Esophagus muscularis mucosa (tissue), 4 donors: Measurements from ENCODE around the gene IMP4. TPM values are rescaled to one million over a fixed set of nuclear protein-coding genes. Genes with fewer than 3 reads are reported as not detected.
A peak's percentile ranks its signal among the peaks of the same experiment; 100 is the strongest.

Experiments
- DNase-seq: peaks from one replicate; pipeline ENCODE4 v3.0.0-alpha.2; 2017; ENCODE audit errors: extremely low spot score
- H3K27ac ChIP-seq, 4 donors: fragments of 200-600 bp; sonication (generic); replicated peaks in 1 of 4; 1 replicate in 3 of 4; 2 replicates in 1 of 4; pipeline ENCODE4 v1.5.1; 2016 to 2019; ENCODE audit warnings: mild to moderate bottlenecking in 1 of 4
- H3K27me3 ChIP-seq, 4 donors: fragments of 200-600 bp; sonication (generic); one replicate each; pipeline versions ENCODE4 v1.5.1 to v1.6.0; 2016 to 2019
- H3K36me3 ChIP-seq, 4 donors: fragments of 200-600 bp; sonication (generic); one replicate each; pipeline ENCODE4 v1.5.1; 2016 to 2019
- H3K4me1 ChIP-seq, 4 donors: fragments of 200-600 bp; sonication (generic); one replicate each; pipeline ENCODE4 v1.5.1; 2016 to 2019
- H3K4me3 ChIP-seq, 4 donors: fragments of 200-600 bp; sonication (generic); 1 replicate in 2 of 4; 2 replicates in 2 of 4; pipeline ENCODE4 v1.5.1; 2016 to 2019; ENCODE audit warnings: mild to moderate bottlenecking in 4 of 4, moderate library complexity in 1 of 4
- H3K9me3 ChIP-seq, 4 donors: fragments of 200-600 bp; sonication (generic); 1 replicate in 3 of 4; 2 replicates in 1 of 4; pipeline ENCODE4 v1.5.1; 2016 to 2019
- EP300 ChIP-seq: sonication (generic); formaldehyde crosslinking; IDR thresholded peaks from one replicate; pipeline ENCODE4 v1.6.1; 2017; ENCODE audit warnings: antibody characterized with exemption
- POLR2A ChIP-seq: fragments of 450-650 bp; IDR thresholded peaks from one replicate; pipeline ENCODE4 v1.6.1; 2017; ENCODE audit warnings: antibody characterized with exemption, moderate library complexity, mild to moderate bottlenecking, low read depth
- POLR2AphosphoS5 ChIP-seq, 2 donors: sonication (generic); formaldehyde crosslinking; IDR thresholded peaks; one replicate each; pipeline ENCODE4 v1.6.1; 2017; ENCODE audit warnings: antibody characterized with exemption in 2 of 2
- WGBS: methylation state at CpG from one replicate; pipeline ENCODE4 v1.1.5; 2018; 5-methylcytosine and 5-hydroxymethylcytosine counted together
- intact Hi-C: fragments of 100-400 bp; cut with DNase I; formaldehyde crosslinking; loops from one replicate; pipeline ENCODE4 v1.15.1; 2023
- total RNA-seq, 4 donors: library from RNA; depleted of rRNA; stranded (reverse); fragments of >200 nt; gene quantifications; one replicate each; pipeline versions ENCODE4 v1.1.0 to v1.2.1, GENCODE V29; 2016
- TF ChIP-seq, protein P1 (sequence below), 3 experiments: fragments of 200-600 bp in 2 of 3; fragments of 450-650 bp in 1 of 3; sonication (generic) in 2 of 3; IDR thresholded peaks; one replicate each; pipeline ENCODE4 v1.5.1; 2017 to 2019; ENCODE audit warnings: antibody characterized with exemption in 3 of 3, mild to moderate bottlenecking in 2 of 3, moderate library complexity in 1 of 3

IMP4 gene
- total RNA-seq, 4 donors from 2014 or later = 94.7 to 139 (median 114) TPM

DNA sequence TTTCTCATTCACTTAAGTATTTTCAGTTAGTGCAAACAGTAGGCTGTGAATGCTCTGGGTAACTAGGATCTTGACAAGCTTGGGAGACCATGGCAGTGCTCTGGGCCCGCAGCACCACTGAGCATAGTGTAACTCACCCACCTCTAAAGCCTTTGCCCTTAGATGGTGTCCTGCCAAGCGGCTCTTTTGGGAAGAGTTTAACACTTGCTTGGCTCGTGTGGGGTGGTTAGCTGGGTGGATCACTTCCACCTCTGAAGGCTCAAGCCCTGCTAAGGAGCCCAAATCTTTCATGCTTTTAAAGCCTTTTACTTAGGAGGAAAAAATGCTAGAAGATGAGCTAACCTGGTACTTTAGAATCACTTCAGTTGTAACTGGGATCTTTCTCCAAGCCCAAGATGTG, 47.1 kb downstream of the IMP4 start:
- WGBS = 86% methylated on average over 3 of the region's 3 CpGs
- no peaks in the 10 kb centered on the region for H3K9me3 ChIP-seq
- no peaks in the 10 kb centered on the region for H3K36me3 ChIP-seq
- no peak overlapping the region for H3K4me3 ChIP-seq
- intact Hi-C loops = no loop called here
- TF ChIP-seq, protein P1, sequence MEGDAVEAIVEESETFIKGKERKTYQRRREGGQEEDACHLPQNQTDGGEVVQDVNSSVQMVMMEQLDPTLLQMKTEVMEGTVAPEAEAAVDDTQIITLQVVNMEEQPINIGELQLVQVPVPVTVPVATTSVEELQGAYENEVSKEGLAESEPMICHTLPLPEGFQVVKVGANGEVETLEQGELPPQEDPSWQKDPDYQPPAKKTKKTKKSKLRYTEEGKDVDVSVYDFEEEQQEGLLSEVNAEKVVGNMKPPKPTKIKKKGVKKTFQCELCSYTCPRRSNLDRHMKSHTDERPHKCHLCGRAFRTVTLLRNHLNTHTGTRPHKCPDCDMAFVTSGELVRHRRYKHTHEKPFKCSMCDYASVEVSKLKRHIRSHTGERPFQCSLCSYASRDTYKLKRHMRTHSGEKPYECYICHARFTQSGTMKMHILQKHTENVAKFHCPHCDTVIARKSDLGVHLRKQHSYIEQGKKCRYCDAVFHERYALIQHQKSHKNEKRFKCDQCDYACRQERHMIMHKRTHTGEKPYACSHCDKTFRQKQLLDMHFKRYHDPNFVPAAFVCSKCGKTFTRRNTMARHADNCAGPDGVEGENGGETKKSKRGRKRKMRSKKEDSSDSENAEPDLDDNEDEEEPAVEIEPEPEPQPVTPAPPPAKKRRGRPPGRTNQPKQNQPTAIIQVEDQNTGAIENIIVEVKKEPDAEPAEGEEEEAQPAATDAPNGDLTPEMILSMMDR (IDR thresholded peaks at IDR 0.05) = no peak
- TF ChIP-seq POLR2A = no peak
- TF ChIP-seq EP300 = no peak
- no peak for TF ChIP-seq POLR2AphosphoS5 (IDR thresholded peaks at IDR 0.05)
- no peaks in the 10 kb centered on the region for H3K27me3 ChIP-seq
- DNase-seq = no peak
- peak overlapping the region; percentile 25 to 91 (median 88) for H3K27ac ChIP-seq
- H3K4me1 ChIP-seq = peaks cover 33 to 53% (median 42%) of the 10 kb centered on the region in 4 donors

DNA sequence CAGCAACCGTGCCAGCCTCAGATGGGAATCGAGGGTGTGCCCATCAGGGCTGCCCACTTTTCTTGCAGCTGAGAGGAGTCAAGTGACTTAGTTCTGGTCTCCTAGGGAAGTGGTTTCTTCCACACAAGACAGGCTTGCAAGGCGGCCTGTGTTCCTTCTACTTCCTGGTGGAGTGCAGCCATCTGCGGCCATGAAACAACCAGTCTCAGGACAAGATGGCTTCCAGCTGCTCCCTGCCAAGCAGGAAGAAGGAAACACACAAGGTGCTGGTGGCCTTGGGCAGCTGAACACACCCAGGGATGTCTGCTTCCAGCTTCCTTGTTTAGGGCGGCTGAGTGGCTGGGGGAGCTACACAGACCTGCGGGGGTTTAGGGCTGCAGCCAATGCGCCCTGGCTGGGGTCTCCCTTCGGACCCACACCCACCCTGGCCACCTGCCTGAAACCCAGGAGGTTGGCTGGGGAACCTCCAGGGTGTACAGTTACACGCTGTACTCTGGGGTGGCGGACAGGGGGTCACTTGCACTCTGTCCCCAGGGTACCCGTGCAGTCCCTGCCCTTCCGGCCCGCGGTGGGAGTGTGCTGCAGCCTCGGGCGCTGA, 47.9 kb downstream of the IMP4 start:
- 87% methylated on average over 3 of the region's 16 CpGs for whole genome bisulfite sequencing
- H3K27me3 ChIP-seq = no peaks in the 10 kb centered on the region
- H3K36me3 ChIP-seq = no peaks in the 10 kb centered on the region
- H3K9me3 ChIP-seq = no peaks in the 10 kb centered on the region
- intact Hi-C loops = no loop called here
- peaks cover 33 to 53% (median 40%) of the 10 kb centered on the region in 4 donors for H3K4me1 ChIP-seq
- no peak for TF ChIP-seq EP300
- TF ChIP-seq POLR2A = no peak
- TF ChIP-seq, protein P1 (IDR thresholded peaks at IDR 0.05) = no peak
- no peak for TF ChIP-seq POLR2AphosphoS5 (IDR thresholded peaks at IDR 0.05)
- DNase-seq = no peak
- peak overlapping the region; percentile 87 to 91 (median 90) for H3K27ac ChIP-seq
- H3K4me3 ChIP-seq = peak overlapping the region; percentile 70 to 91 (median 76)

DNA sequence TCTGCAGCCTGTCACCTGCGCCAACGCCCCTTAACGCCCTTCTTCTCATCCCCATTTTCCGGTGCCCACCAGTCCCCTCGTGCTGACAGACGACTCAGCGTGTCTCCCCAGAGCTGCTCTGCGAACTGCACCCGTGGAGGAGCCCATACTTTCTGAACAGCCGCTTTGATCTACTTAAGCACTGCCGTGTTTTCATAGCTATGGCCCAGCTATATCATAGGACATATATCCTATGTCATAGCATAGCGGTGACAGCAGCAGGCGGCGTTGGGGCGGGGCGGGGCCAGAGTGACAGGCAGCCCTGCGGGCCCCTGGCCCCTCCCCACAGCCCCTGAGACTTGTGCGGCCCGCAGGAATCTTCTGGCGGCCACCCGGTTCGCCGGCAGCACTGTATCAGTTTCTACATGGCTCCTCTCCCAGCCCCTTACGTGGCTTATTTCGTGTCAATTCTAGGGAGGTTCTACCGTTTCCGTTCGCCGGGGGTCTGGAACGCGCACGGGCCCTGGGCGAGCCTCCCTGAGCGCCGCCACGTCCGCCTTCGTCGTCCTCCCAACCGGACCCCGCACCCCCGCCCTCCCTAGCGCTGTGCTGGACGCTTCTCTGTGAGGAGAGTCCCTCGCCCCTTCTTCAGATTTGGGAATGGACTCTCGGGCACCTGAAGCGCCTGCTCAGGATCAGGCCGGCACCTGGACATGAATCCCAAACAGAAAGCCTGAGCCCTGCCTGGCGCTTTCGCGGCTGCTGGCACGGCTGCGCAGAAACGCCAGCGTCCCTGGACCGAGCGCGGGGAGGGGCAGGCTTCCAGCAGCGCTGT, 48.6 kb downstream of the IMP4 start:
- H3K4me1 ChIP-seq = peaks cover 31 to 47% (median 39%) of the 10 kb centered on the region in 4 donors
- H3K36me3 ChIP-seq = no peaks in the 10 kb centered on the region
- H3K27me3 ChIP-seq = no peaks in the 10 kb centered on the region
- peak overlapping the region; percentile 87 to 91 (median 90) for H3K27ac ChIP-seq
- intact Hi-C loops = no loop called here
- H3K9me3 ChIP-seq = no peaks in the 10 kb centered on the region
- TF ChIP-seq EP300 = no peak
- TF ChIP-seq POLR2A = peak; percentile 22
- TF ChIP-seq, protein P1 (IDR thresholded peaks at IDR 0.05) = no peak
- TF ChIP-seq POLR2AphosphoS5 (IDR thresholded peaks at IDR 0.05) = peak; percentile 68 to 79
- peak; percentile 93 for DNase-seq
- 2% methylated on average over 48 of the region's 59 CpGs for WGBS
- peak overlapping the region; percentile 70 to 91 (median 76) for H3K4me3 ChIP-seq

DNA sequence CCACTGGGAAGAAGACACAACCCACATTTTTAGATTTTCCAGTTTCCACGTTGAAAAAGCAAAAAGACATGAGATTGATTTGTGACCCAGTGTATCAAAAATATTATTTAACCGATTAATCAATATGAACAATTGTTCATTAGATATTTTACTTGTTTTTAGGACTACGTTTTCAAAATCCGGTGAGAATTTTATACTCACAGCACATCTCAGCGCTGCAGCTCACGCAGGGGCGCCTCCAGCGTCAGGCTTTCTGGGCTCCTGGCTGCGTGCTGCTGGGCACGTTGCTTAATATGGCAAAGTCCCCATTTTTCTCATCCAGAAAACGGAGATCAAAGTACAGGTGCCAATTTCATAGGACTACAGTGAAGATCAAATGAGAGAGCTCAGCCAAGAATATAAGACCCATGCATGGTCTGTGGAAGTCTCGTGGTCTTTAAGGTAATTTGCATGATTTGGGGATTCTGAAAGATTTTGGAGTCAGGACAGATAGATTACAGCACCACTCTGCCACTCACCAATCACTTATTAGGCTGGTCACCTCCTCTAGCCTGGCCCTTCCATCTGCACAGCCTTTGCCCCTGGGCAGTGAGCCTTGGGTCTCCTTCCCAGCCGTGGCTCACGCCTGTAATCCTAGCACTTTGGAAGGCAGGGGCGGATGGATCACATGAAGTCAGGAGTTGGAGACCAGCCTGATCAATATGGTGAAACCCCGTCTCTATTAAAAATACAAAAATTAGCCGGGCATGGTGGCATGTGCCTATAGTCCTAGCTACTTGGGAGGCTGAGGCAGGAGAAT, 49.4 kb downstream of the IMP4 start:
- no peaks in the 10 kb centered on the region for H3K9me3 ChIP-seq
- intact Hi-C loops = no loop called here

More for the DNA sequence above, 49.4 kb downstream of the IMP4 start:
- WGBS = 22% methylated on average over 14 of the region's 17 CpGs
- peak; percentile 89 for DNase-seq
- Histone ChIP-seq H3K27ac (peak overlapping the region; percentile 87 to 91 (median 90)), H3K4me1 (peaks cover 24 to 40% (median 32%) of the 10 kb centered on the region in 4 donors), H3K36me3 (no peaks in the 10 kb centered on the region), H3K27me3 (no peaks in the 10 kb centered on the region), H3K4me3 (peak overlapping the region; percentile 70 to 91 (median 76))
- TF ChIP-seq EP300 = no peak
- TF ChIP-seq POLR2AphosphoS5 (IDR thresholded peaks at IDR 0.05) = no peak
- TF ChIP-seq, protein P1 (IDR thresholded peaks at IDR 0.05) = peak in 1 of 3 experiments; percentile 13
- no peak for TF ChIP-seq POLR2A
